NCI-H2081 treated with DMSO at 0.1 percent for 48 hours (cell line): ENCODE data around the gene SLC9A7.

ENCODE experiments used
- DNase-seq: peaks from one replicate; lab custom pipeline; 2025; lab: John Stamatoyannopoulos, UW

Gene SLC9A7

GRCh38 chrX:46602468-46603102 lies 156.3 kb downstream of the SLC9A7 start:
- DNase-seq, result no peak

- DNase-seq, result no peak
Observed at GRCh38 chrX:46601283-46601682, 157.6 kb downstream of the SLC9A7 start.

GRCh38 chrX:46599051-46599560 lies 159.8 kb downstream of the SLC9A7 start:
- DNase-seq, result no peak

- no peak for DNase-seq
Observed at GRCh38 chrX:46597771-46598170, 161.1 kb downstream of the SLC9A7 start.

- DNase-seq, result no peak
Observed at GRCh38 chrX:46597208-46597607, 161.7 kb downstream of the SLC9A7 start.

GRCh38 chrX:46595084-46595483 lies 163.8 kb downstream of the SLC9A7 start:
- no peak for DNase-seq

- no peak for DNase-seq
Observed at GRCh38 chrX:46589977-46590723, 168.8 kb downstream of the SLC9A7 start.

GRCh38 chrX:46588263-46588662 lies 170.7 kb downstream of the SLC9A7 start:
- DNase-seq, result no peak

GRCh38 chrX:46587753-46588171 lies 171.2 kb downstream of the SLC9A7 start:
- DNase-seq, result no peak

- DNase-seq, result no peak
Observed at GRCh38 chrX:46587158-46587557, 171.8 kb downstream of the SLC9A7 start.

GRCh38 chrX:46584736-46585135 lies 174.2 kb downstream of the SLC9A7 start:
- DNase-seq, result no peak

GRCh38 chrX:46582966-46583365 lies 176.0 kb downstream of the SLC9A7 start:
- DNase-seq, result no peak

GRCh38 chrX:46582325-46582724 lies 176.6 kb downstream of the SLC9A7 start:
- DNase-seq, result no peak

- DNase-seq, result no peak
Observed at GRCh38 chrX:46580613-46581012, 178.3 kb downstream of the SLC9A7 start.

- DNase-seq, result no peak
Observed at GRCh38 chrX:46579250-46579649, 179.7 kb downstream of the SLC9A7 start.

GRCh38 chrX:46577221-46578005 lies 181.5 kb downstream of the SLC9A7 start:
- no peak for DNase-seq

GRCh38 chrX:46576458-46576857 lies 182.5 kb downstream of the SLC9A7 start:
- DNase-seq, result no peak

GRCh38 chrX:46575991-46576392 lies 182.9 kb downstream of the SLC9A7 start:
- no peak for DNase-seq

GRCh38 chrX:46575586-46575985 lies 183.3 kb downstream of the SLC9A7 start:
- no peak for DNase-seq

- DNase-seq, result no peak
Observed at GRCh38 chrX:46574774-46575381, 184.0 kb downstream of the SLC9A7 start.

GRCh38 chrX:46573892-46574773 lies 184.8 kb downstream of the SLC9A7 start:
- DNase-seq, result no peak
